ENCODE results near the gene BCL11B. TPM values are rescaled to one million over a fixed set of nuclear protein-coding genes. Genes with fewer than 3 reads are reported as not detected.

The BCL11B gene
- polyA plus RNA-seq, 3 donors, result 0.01 TPM; not detected in 2

- 3% methylated on average over 61 of the region's 80 CpGs for WGBS (ENCODE audit: insufficient coverage)
- no peaks in the 10 kb centered on the region for H3K79me2 ChIP-seq (ENCODE audit: insufficient read depth, low read length)
- H3K4me1 Mint-ChIP-seq, result peaks cover 27% of the 10 kb centered on the region
- peaks cover 67 to 92% of the 10 kb centered on the region in 2 donors for H3K27me3 ChIP-seq (ENCODE audit: control insufficient read depth in 2 of 2, insufficient read depth in 2 of 2, low read length in 2 of 2)
- no peaks in the 10 kb centered on the region for H3K36me3 ChIP-seq (replicated peaks in 1 of 2; ENCODE audit: control insufficient read depth in 1 of 2, insufficient read depth in 2 of 2, low read length in 2 of 2)
- no peak overlapping the region for H3K27ac Mint-ChIP-seq
- H3K9ac ChIP-seq (ENCODE audit: insufficient read depth, low read length, poor library complexity, severe bottlenecking), result no peak overlapping the region
- H3K27ac ChIP-seq (ENCODE audit: low read depth in 1 of 2, low read length in 2 of 2), result no peak overlapping the region
- DNase-seq, result no peak
- TF ChIP-seq, protein P1, sequence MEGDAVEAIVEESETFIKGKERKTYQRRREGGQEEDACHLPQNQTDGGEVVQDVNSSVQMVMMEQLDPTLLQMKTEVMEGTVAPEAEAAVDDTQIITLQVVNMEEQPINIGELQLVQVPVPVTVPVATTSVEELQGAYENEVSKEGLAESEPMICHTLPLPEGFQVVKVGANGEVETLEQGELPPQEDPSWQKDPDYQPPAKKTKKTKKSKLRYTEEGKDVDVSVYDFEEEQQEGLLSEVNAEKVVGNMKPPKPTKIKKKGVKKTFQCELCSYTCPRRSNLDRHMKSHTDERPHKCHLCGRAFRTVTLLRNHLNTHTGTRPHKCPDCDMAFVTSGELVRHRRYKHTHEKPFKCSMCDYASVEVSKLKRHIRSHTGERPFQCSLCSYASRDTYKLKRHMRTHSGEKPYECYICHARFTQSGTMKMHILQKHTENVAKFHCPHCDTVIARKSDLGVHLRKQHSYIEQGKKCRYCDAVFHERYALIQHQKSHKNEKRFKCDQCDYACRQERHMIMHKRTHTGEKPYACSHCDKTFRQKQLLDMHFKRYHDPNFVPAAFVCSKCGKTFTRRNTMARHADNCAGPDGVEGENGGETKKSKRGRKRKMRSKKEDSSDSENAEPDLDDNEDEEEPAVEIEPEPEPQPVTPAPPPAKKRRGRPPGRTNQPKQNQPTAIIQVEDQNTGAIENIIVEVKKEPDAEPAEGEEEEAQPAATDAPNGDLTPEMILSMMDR (IDR thresholded peaks at IDR 0.05), result no peak
- peaks cover 0 to 10% of the 10 kb centered on the region in 2 donors for H3K4me1 ChIP-seq (ENCODE audit: control insufficient read depth in 1 of 2, insufficient read depth in 2 of 2, low read length in 2 of 2)
- peaks cover 4 to 6% of the 10 kb centered on the region in 2 donors for H3K36me3 Mint-ChIP-seq
- intact Hi-C loops (cut with micrococcal nuclease), result no loop called here
- H3K4me2 ChIP-seq (replicated peaks; ENCODE audit: extremely low read depth, low read length, poor library complexity, severe bottlenecking), result no peak overlapping the region
- H4K20me1 ChIP-seq (ENCODE audit: insufficient read depth, low read length), result no peaks in the 10 kb centered on the region
- peaks cover 3 to 35% of the 10 kb centered on the region in 2 donors for H3K9me3 ChIP-seq (replicated peaks in 1 of 2; ENCODE audit: control insufficient read depth in 1 of 2, insufficient read depth in 1 of 2, low read length in 2 of 2)
- H2AFZ ChIP-seq (ENCODE audit: insufficient read depth, low read depth, low read length, poor library complexity, severe bottlenecking), result no peak overlapping the region
- H3K27me3 Mint-ChIP-seq (ENCODE audit: low read depth in 3 of 3), result peaks cover 72 to 98% (median 80%) of the 10 kb centered on the region in 3 donors
- peaks cover 0 to 19% (median 7%) of the 10 kb centered on the region in 7 donors for H3K9me3 Mint-ChIP-seq
- no peak overlapping the region for H3K4me3 ChIP-seq (replicated peaks in 1 of 3; ENCODE audit: low read depth in 2 of 3, low read length in 3 of 3)
- peak overlapping the region in 1 of 2 donors; percentile 83 for H3K4me3 Mint-ChIP-seq
Observed at GRCh38 chr14:99270458-99271220, 1.4 kb downstream of the BCL11B start.

DNA sequence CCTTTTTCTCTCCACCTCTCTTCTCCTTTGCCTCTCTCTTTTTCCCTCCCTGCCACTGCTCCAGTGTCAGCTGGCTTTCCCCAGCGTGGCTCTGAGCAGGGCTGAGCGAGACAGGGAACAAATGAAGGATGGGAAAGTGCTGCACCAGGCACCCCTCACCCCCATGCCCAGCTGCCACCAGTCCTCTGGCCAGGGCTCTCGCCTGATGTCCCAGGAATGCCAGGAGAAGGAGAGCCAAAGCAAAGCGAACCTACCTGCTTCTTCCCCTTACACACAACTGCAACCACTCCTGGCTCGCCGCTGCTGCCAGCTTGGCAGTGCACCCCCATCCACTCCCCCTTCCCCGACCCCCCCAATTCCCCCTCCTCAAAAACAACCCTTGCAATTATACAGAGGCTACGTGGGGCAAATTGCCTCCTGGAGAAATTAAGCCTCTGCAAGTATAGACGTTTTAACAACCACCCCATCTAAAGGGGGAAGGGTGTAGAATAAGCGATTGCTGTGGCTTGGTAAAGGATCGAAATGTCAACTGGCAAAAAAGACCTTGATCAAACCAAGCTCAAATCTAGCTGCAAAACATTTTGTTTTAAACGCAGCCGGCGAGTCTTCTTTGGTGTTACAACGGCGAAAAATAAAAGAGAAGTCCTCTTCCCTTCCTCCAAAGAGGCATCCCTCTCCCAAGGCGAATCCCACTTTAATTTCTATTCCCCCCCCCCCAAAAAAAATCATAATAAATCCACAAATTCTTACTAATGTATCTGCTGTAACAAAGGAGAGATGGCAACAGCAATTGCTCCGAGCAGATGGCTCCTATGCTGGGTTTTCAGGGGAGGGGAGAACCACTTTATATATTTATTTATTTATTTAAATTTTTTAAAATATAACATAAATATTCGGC lies 2.9 kb downstream of the BCL11B start:
- Mint-ChIP-seq H3K27me3 (ENCODE audit: low read depth in 3 of 3) (peaks cover 75 to 98% (median 83%) of the 10 kb centered on the region in 3 donors), H3K27ac (peak overlapping the region in 1 of 7 donors; percentile 72), H3K4me1 (peaks cover 23% of the 10 kb centered on the region), H3K36me3 (peaks cover 1 to 3% of the 10 kb centered on the region in 2 donors), H3K9me3 (peaks cover 0 to 15% (median 5%) of the 10 kb centered on the region in 7 donors), H3K4me3 (peak overlapping the region; percentile 20 to 73)
- H3K36me3 ChIP-seq (replicated peaks in 1 of 2; ENCODE audit: control insufficient read depth in 1 of 2, insufficient read depth in 2 of 2, low read length in 2 of 2), result no peaks in the 10 kb centered on the region
- no peak overlapping the region for H3K27ac ChIP-seq (ENCODE audit: low read depth in 1 of 2, low read length in 2 of 2)
- H2AFZ ChIP-seq (ENCODE audit: insufficient read depth, low read depth, low read length, poor library complexity, severe bottlenecking), result no peak overlapping the region
- no peaks in the 10 kb centered on the region for H4K20me1 ChIP-seq (ENCODE audit: insufficient read depth, low read length)
- H3K79me2 ChIP-seq (ENCODE audit: insufficient read depth, low read length), result no peaks in the 10 kb centered on the region
- no peak overlapping the region for H3K4me3 ChIP-seq (replicated peaks in 1 of 3; ENCODE audit: low read depth in 2 of 3, low read length in 3 of 3)
- H3K9ac ChIP-seq (ENCODE audit: insufficient read depth, low read length, poor library complexity, severe bottlenecking), result no peak overlapping the region
- 10% methylated on average over 4 of the region's 19 CpGs for WGBS (ENCODE audit: insufficient coverage)
- peaks cover 63 to 93% of the 10 kb centered on the region in 2 donors for H3K27me3 ChIP-seq (ENCODE audit: control insufficient read depth in 2 of 2, insufficient read depth in 2 of 2, low read length in 2 of 2)
- no peak overlapping the region for H3K4me2 ChIP-seq (replicated peaks; ENCODE audit: extremely low read depth, low read length, poor library complexity, severe bottlenecking)
- no peak for DNase-seq
- intact Hi-C loops (cut with micrococcal nuclease), result loop anchor here in 1 of 2 donors (5.0 kb wide), 1 partner anchor 1132 kb away; no protein-coding TSS in a partner anchor
- H3K4me1 ChIP-seq (ENCODE audit: control insufficient read depth in 1 of 2, insufficient read depth in 2 of 2, low read length in 2 of 2), result peaks cover 0 to 8% of the 10 kb centered on the region in 2 donors
- peaks cover 1 to 25% of the 10 kb centered on the region in 2 donors for H3K9me3 ChIP-seq (replicated peaks in 1 of 2; ENCODE audit: control insufficient read depth in 1 of 2, insufficient read depth in 1 of 2, low read length in 2 of 2)
- TF ChIP-seq, protein P1 (IDR thresholded peaks at IDR 0.05), result no peak
